Activated naive CD4-positive, alpha-beta T cell treated with anti-CD3 and anti-CD28 coated beads, Interleukin-2, amount 50 U/mL, for 16 hours (primary cell): ENCODE results near the gene RBFOX2.
"Not testable (repeated sequence)": the region's sequence is repeated elsewhere in the genome, so short reads cannot be mapped to it uniquely, and the experiment has no call there.

Experiments used
- DNase-seq: peaks from one replicate; pipeline ENCODE4 v3.0.0-alpha.2; 2020

The RBFOX2 gene

GRCh38 chr22:35752006-35752862 is 276.4 kb downstream of the RBFOX2 start:
- no peak for DNase-seq

GRCh38 chr22:35749808-35750207 is 278.8 kb downstream of the RBFOX2 start:
- no peak for DNase-seq

GRCh38 chr22:35746946-35747703 is 281.5 kb downstream of the RBFOX2 start:
- DNase-seq, result no peak

GRCh38 chr22:35746248-35746647 is 282.4 kb downstream of the RBFOX2 start:
- no peak for DNase-seq

GRCh38 chr22:35743326-35743860 is 285.2 kb downstream of the RBFOX2 start:
- no peak for DNase-seq

- DNase-seq, result no peak
Measured at GRCh38 chr22:35742342-35743100, 286.1 kb downstream of the RBFOX2 start.

GRCh38 chr22:35740616-35741015 is 288.0 kb downstream of the RBFOX2 start:
- no peak for DNase-seq

- DNase-seq, result no peak
Measured at GRCh38 chr22:35739931-35740380, 288.7 kb downstream of the RBFOX2 start.

- DNase-seq, result no peak
Measured at GRCh38 chr22:35739076-35739930, 289.3 kb downstream of the RBFOX2 start.

- not testable (repeated sequence) for DNase-seq
Measured at GRCh38 chr22:35737886-35738285, 290.7 kb downstream of the RBFOX2 start.

- DNase-seq, result no peak
Measured at GRCh38 chr22:35736701-35737100, 291.9 kb downstream of the RBFOX2 start.

- DNase-seq, result no peak
Measured at GRCh38 chr22:35736166-35736565, 292.5 kb downstream of the RBFOX2 start.

GRCh38 chr22:35735542-35735941 is 293.1 kb downstream of the RBFOX2 start:
- no peak for DNase-seq

- DNase-seq, result no peak
Measured at GRCh38 chr22:35734517-35734827, 294.2 kb downstream of the RBFOX2 start.

GRCh38 chr22:35733791-35734516 is 294.7 kb downstream of the RBFOX2 start:
- no peak for DNase-seq

GRCh38 chr22:35733036-35733435 is 295.6 kb downstream of the RBFOX2 start:
- DNase-seq, result no peak

GRCh38 chr22:35732116-35732515 is 296.5 kb downstream of the RBFOX2 start:
- no peak for DNase-seq

- no peak for DNase-seq
Measured at GRCh38 chr22:35731321-35731720, 297.3 kb downstream of the RBFOX2 start.

GRCh38 chr22:35729309-35729698 is 299.3 kb downstream of the RBFOX2 start:
- DNase-seq, result no peak

- DNase-seq, result no peak
Measured at GRCh38 chr22:35728639-35729308, 299.9 kb downstream of the RBFOX2 start.

GRCh38 chr22:35727436-35727835 is 301.2 kb downstream of the RBFOX2 start:
- no peak for DNase-seq
